ENCODE data around the gene NKIRAS1.
"Not testable (repeated sequence)": the region's sequence is repeated elsewhere in the genome, so short reads cannot be mapped to it uniquely, and the experiment has no call there.

Gene NKIRAS1

DNA sequence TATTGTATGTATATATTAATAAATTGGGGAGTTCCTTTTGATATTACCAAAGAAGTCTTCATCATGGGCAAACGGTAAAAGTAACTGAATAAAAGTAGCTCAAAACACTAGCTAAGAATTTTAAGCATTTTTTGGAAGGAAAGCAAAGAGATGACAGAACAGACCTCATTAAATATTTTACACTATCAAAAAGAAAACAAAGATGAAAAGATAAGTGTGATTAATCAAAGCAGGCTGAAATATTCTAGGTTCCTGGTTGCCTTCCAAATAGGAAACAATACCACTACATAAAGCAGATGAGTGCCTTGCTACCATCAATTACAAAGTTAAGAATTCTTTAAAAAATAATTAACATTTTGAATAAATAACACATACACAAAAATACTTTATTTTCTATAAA, 3.6 kb downstream of the NKIRAS1 start:
- Histone ChIP-seq H2BK5ac (ENCODE audit: low read length) (no peak overlapping the region), H3K4me1 (ENCODE audit: control insufficient read depth, low read depth, low read length) (peaks cover 2% of the 10 kb centered on the region), H2BK15ac (replicated peaks; ENCODE audit: low read depth) (no peak overlapping the region), H2AK5ac (ENCODE audit: low read length) (no peak overlapping the region), H3K4me2 (ENCODE audit: low read length) (no peak overlapping the region), H3K9ac (ENCODE audit: low read length) (no peak overlapping the region), H3K27me3 (ENCODE audit: insufficient read depth, low read length, poor library complexity) (no peaks in the 10 kb centered on the region), H3K79me2 (ENCODE audit: control insufficient read depth, insufficient read depth, low read length) (peaks cover 14% of the 10 kb centered on the region), H3K4me3 (ENCODE audit: low read length) (no peak overlapping the region), H2BK120ac (ENCODE audit: low read depth, low read length) (no peak overlapping the region), H3K56ac (ENCODE audit: low read length) (no peak overlapping the region), H3K23ac (ENCODE audit: low read length) (no peak overlapping the region), H4K8ac (ENCODE audit: low read depth, low read length) (no peak overlapping the region), H3K27ac (ENCODE audit: low read depth, low read length) (no peak overlapping the region), H3K79me1 (ENCODE audit: low read length) (peaks cover 3% of the 10 kb centered on the region), H3K4ac (ENCODE audit: low read depth, low read length) (no peak overlapping the region), H3K18ac (ENCODE audit: low read length) (no peak overlapping the region), H3K36me3 (ENCODE audit: control insufficient read depth, insufficient read depth, low read length) (peaks cover 2% of the 10 kb centered on the region), H4K5ac (ENCODE audit: low read length) (no peak overlapping the region)
- DNase-seq = no peak
- WGBS (ENCODE audit: extremely low coverage, insufficient coverage, low lambda C conversion rate) = no CpG with 5 or more reads among the region's 1 CpG

DNA sequence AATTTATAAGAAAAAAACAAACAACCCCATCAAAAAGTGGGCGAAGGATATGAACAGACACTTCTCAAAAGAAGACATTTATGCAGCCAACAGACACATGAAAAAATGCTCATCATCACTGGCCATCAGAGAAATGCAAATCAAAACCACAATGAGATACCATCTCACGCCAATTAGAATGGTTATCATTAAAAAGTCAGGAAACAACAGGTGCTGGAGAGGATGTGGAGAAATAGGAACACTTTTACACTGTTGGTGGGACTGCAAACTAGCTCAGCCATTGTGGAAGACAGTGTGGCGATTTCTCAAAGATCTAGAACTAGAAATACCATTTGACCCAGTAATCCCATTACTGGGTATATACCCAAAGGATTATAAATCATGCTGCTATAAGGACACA, 4.5 kb downstream of the NKIRAS1 start:
- H2AK5ac ChIP-seq (ENCODE audit: low read length); H4K5ac ChIP-seq (ENCODE audit: low read length); H3K4ac ChIP-seq (ENCODE audit: low read depth, low read length); H3K18ac ChIP-seq (ENCODE audit: low read length); H3K23ac ChIP-seq (ENCODE audit: low read length); H3K56ac ChIP-seq (ENCODE audit: low read length); H2BK15ac ChIP-seq (replicated peaks; ENCODE audit: low read depth); H3K4me1 ChIP-seq (ENCODE audit: control insufficient read depth, low read depth, low read length); H3K4me3 ChIP-seq (ENCODE audit: low read length); H3K36me3 ChIP-seq (ENCODE audit: control insufficient read depth, insufficient read depth, low read length); H3K27ac ChIP-seq (ENCODE audit: low read depth, low read length); H2BK5ac ChIP-seq (ENCODE audit: low read length); H3K4me2 ChIP-seq (ENCODE audit: low read length); H3K27me3 ChIP-seq (ENCODE audit: insufficient read depth, low read length, poor library complexity); H3K79me1 ChIP-seq (ENCODE audit: low read length); H3K79me2 ChIP-seq (ENCODE audit: control insufficient read depth, insufficient read depth, low read length); DNase-seq; H2BK120ac ChIP-seq (ENCODE audit: low read depth, low read length); H4K8ac ChIP-seq (ENCODE audit: low read depth, low read length); H3K9ac ChIP-seq (ENCODE audit: low read length): not testable (repeated sequence)
- WGBS (ENCODE audit: extremely low coverage, insufficient coverage, low lambda C conversion rate) = no CpG with 5 or more reads among the region's 3 CpGs

- no peak overlapping the region for H3K9ac ChIP-seq (ENCODE audit: low read length)
- no peak overlapping the region for H3K4me3 ChIP-seq (ENCODE audit: low read length)
- H3K4me1 ChIP-seq (ENCODE audit: control insufficient read depth, low read depth, low read length) = peaks cover 2% of the 10 kb centered on the region
- H4K5ac ChIP-seq (ENCODE audit: low read length) = no peak overlapping the region
- no peak overlapping the region for H2AK5ac ChIP-seq (ENCODE audit: low read length)
- H4K8ac ChIP-seq (ENCODE audit: low read depth, low read length) = no peak overlapping the region
- no peak overlapping the region for H3K56ac ChIP-seq (ENCODE audit: low read length)
- no peak overlapping the region for H3K23ac ChIP-seq (ENCODE audit: low read length)
- peaks cover 2% of the 10 kb centered on the region for H3K79me2 ChIP-seq (ENCODE audit: control insufficient read depth, insufficient read depth, low read length)
- no peak overlapping the region for H3K27ac ChIP-seq (ENCODE audit: low read depth, low read length)
- H3K27me3 ChIP-seq (ENCODE audit: insufficient read depth, low read length, poor library complexity) = no peaks in the 10 kb centered on the region
- H2BK120ac ChIP-seq (ENCODE audit: low read depth, low read length) = no peak overlapping the region
- H3K4ac ChIP-seq (ENCODE audit: low read depth, low read length) = no peak overlapping the region
- DNase-seq = no peak
- H3K79me1 ChIP-seq (ENCODE audit: low read length) = peaks cover 3% of the 10 kb centered on the region
- H2BK5ac ChIP-seq (ENCODE audit: low read length) = no peak overlapping the region
- H3K18ac ChIP-seq (ENCODE audit: low read length) = no peak overlapping the region
- H3K4me2 ChIP-seq (ENCODE audit: low read length) = no peak overlapping the region
- no peak overlapping the region for H2BK15ac ChIP-seq (replicated peaks; ENCODE audit: low read depth)
- no peaks in the 10 kb centered on the region for H3K36me3 ChIP-seq (ENCODE audit: control insufficient read depth, insufficient read depth, low read length)
- no CpG with 5 or more reads among the region's 2 CpGs for WGBS (ENCODE audit: extremely low coverage, insufficient coverage, low lambda C conversion rate)
These were observed 5.4 kb downstream of the NKIRAS1 start for GRCh38 chr3:23911397-23911796.

DNA sequence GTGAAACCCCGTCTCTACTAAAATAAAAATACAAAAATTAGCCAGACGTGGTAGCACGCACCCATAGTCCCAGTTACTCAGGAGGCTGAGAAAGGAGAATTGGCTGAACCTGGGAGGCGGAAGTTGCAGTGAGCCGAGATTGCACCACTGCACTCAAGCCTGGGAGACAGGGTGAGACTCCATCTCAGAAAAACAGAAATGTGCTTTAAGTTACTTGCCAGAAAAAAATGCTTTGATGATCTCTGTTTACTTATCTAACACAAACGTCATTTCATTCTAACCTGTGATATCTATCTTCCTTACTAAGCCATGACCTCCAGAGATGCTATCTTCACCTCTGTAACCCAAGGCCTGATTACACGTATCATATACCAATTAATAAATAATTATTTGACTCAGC, 7.4 kb downstream of the NKIRAS1 start:
- no peak overlapping the region for H2BK5ac ChIP-seq (ENCODE audit: low read length)
- H3K79me1 ChIP-seq (ENCODE audit: low read length) = no peaks in the 10 kb centered on the region
- no peak overlapping the region for H3K9ac ChIP-seq (ENCODE audit: low read length)
- H2AK5ac ChIP-seq (ENCODE audit: low read length) = no peak overlapping the region
- no peak overlapping the region for H2BK15ac ChIP-seq (replicated peaks; ENCODE audit: low read depth)
- WGBS (ENCODE audit: extremely low coverage, insufficient coverage, low lambda C conversion rate) = no CpG with 5 or more reads among the region's 7 CpGs
- no peaks in the 10 kb centered on the region for H3K36me3 ChIP-seq (ENCODE audit: control insufficient read depth, insufficient read depth, low read length)
- H3K4ac ChIP-seq (ENCODE audit: low read depth, low read length) = no peak overlapping the region
- H4K5ac ChIP-seq (ENCODE audit: low read length) = no peak overlapping the region
- H3K18ac ChIP-seq (ENCODE audit: low read length) = no peak overlapping the region
- no peak overlapping the region for H3K56ac ChIP-seq (ENCODE audit: low read length)
- no peak for DNase-seq
- no peak overlapping the region for H3K27ac ChIP-seq (ENCODE audit: low read depth, low read length)
- H4K8ac ChIP-seq (ENCODE audit: low read depth, low read length) = no peak overlapping the region
- no peaks in the 10 kb centered on the region for H3K27me3 ChIP-seq (ENCODE audit: insufficient read depth, low read length, poor library complexity)
- no peak overlapping the region for H2BK120ac ChIP-seq (ENCODE audit: low read depth, low read length)
- H3K79me2 ChIP-seq (ENCODE audit: control insufficient read depth, insufficient read depth, low read length) = peaks cover 2% of the 10 kb centered on the region
- H3K4me1 ChIP-seq (ENCODE audit: control insufficient read depth, low read depth, low read length) = no peaks in the 10 kb centered on the region
- no peak overlapping the region for H3K4me2 ChIP-seq (ENCODE audit: low read length)
- no peak overlapping the region for H3K4me3 ChIP-seq (ENCODE audit: low read length)
- H3K23ac ChIP-seq (ENCODE audit: low read length) = no peak overlapping the region

DNA sequence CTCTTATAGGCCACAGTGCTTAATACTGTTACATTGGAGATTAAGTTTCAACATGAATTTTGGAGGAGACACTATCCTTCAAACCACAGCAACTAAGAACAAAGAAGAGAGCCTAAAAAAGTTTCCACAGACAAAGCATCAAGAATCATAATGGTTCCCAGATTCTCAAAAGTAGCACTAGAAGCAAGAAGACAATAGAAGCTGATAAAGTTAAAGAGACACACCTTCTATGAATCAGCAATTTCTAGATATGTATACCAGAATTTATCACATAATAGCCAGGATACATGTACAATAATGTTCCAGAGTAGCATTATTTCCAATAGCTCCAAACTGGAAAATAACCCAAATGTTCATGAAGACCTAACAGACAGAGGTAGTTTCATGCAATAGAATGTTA, 12.2 kb downstream of the NKIRAS1 start:
- H3K27me3 ChIP-seq (ENCODE audit: insufficient read depth, low read length, poor library complexity) = no peaks in the 10 kb centered on the region
- H3K36me3 ChIP-seq (ENCODE audit: control insufficient read depth, insufficient read depth, low read length) = no peaks in the 10 kb centered on the region
- no peak overlapping the region for H3K4me2 ChIP-seq (ENCODE audit: low read length)
- H2BK5ac ChIP-seq (ENCODE audit: low read length) = no peak overlapping the region
- no peak overlapping the region for H2BK120ac ChIP-seq (ENCODE audit: low read depth, low read length)
- H3K18ac ChIP-seq (ENCODE audit: low read length) = no peak overlapping the region
- no peak overlapping the region for H3K27ac ChIP-seq (ENCODE audit: low read depth, low read length)
- H2AK5ac ChIP-seq (ENCODE audit: low read length) = no peak overlapping the region
- H3K23ac ChIP-seq (ENCODE audit: low read length) = no peak overlapping the region
- no peaks in the 10 kb centered on the region for H3K4me1 ChIP-seq (ENCODE audit: control insufficient read depth, low read depth, low read length)
- H3K4me3 ChIP-seq (ENCODE audit: low read length) = no peak overlapping the region
- no peak for DNase-seq
- no peak overlapping the region for H3K56ac ChIP-seq (ENCODE audit: low read length)
- no peaks in the 10 kb centered on the region for H3K79me2 ChIP-seq (ENCODE audit: control insufficient read depth, insufficient read depth, low read length)
- H3K79me1 ChIP-seq (ENCODE audit: low read length) = no peaks in the 10 kb centered on the region
- no peak overlapping the region for H4K5ac ChIP-seq (ENCODE audit: low read length)
- H4K8ac ChIP-seq (ENCODE audit: low read depth, low read length) = no peak overlapping the region
- H2BK15ac ChIP-seq (replicated peaks; ENCODE audit: low read depth) = no peak overlapping the region
- H3K4ac ChIP-seq (ENCODE audit: low read depth, low read length) = no peak overlapping the region
- H3K9ac ChIP-seq (ENCODE audit: low read length) = no peak overlapping the region

GRCh38 chr3:23900744-23901143, 16.0 kb downstream of the NKIRAS1 start:
- Histone ChIP-seq H3K4me1 (ENCODE audit: control insufficient read depth, low read depth, low read length) (no peaks in the 10 kb centered on the region), H3K36me3 (ENCODE audit: control insufficient read depth, insufficient read depth, low read length) (peaks cover 6% of the 10 kb centered on the region)

More at GRCh38 chr3:23900744-23901143, 16.0 kb downstream of the NKIRAS1 start:
- Histone ChIP-seq H3K56ac (ENCODE audit: low read length) (no peak overlapping the region), H4K5ac (ENCODE audit: low read length) (no peak overlapping the region), H3K79me1 (ENCODE audit: low read length) (no peaks in the 10 kb centered on the region), H3K79me2 (ENCODE audit: control insufficient read depth, insufficient read depth, low read length) (no peaks in the 10 kb centered on the region), H2BK120ac (ENCODE audit: low read depth, low read length) (no peak overlapping the region), H2AK5ac (ENCODE audit: low read length) (no peak overlapping the region), H3K23ac (ENCODE audit: low read length) (no peak overlapping the region), H3K27me3 (ENCODE audit: insufficient read depth, low read length, poor library complexity) (no peaks in the 10 kb centered on the region), H2BK15ac (replicated peaks; ENCODE audit: low read depth) (no peak overlapping the region), H3K18ac (ENCODE audit: low read length) (no peak overlapping the region), H3K4ac (ENCODE audit: low read depth, low read length) (no peak overlapping the region), H2BK5ac (ENCODE audit: low read length) (no peak overlapping the region), H3K4me2 (ENCODE audit: low read length) (no peak overlapping the region), H3K9ac (ENCODE audit: low read length) (no peak overlapping the region), H4K8ac (ENCODE audit: low read depth, low read length) (no peak overlapping the region), H3K27ac (ENCODE audit: low read depth, low read length) (no peak overlapping the region), H3K4me3 (ENCODE audit: low read length) (no peak overlapping the region)
- WGBS (ENCODE audit: extremely low coverage, insufficient coverage, low lambda C conversion rate) = no CpG with 5 or more reads among the region's 6 CpGs
- DNase-seq = no peak

Data from mesendoderm (in vitro differentiated cells).